ENCODE measurements around the gene BRWD1. TPM values are rescaled to one million over a fixed set of nuclear protein-coding genes. Genes with fewer than 3 reads are reported as not detected.

BRWD1 gene
- total RNA-seq, 1 experiment from 2014 or later, result 29.5 TPM

DNA sequence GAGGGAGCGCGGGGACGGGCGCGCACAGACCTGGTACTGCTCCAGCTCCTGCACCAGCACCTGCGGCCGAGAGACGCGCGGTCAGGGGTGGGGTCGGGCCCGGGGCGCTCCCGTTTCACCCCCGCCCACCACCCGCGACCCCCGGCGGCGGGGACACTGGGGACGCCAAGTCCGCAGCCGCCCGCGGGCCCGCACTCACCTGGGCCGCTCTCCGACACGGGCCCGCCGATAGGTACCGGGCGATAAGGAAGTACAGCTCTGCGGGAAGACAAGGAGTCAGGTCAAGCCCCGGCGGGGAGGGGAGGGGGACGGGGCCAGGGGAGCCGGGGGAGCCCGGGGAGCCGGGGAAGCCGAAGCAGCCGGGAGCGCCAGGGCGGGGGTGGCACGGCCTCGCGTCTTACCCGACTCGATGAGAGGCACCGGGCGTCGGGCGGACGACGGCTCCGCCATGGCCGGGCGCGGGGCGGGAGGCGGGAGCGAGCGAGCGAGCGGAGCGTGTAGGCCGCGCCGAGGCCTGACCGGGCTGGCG lies 326 bp downstream of the BRWD1 start:
- DNase-seq (ENCODE audit: low read depth, low spot score), result no peak
- in situ Hi-C loops (cut with HindIII; ENCODE audit: low pct_unique_long_range_greater_than_20kb, low sequenced_read_pairs), result no loop called here

DNA sequence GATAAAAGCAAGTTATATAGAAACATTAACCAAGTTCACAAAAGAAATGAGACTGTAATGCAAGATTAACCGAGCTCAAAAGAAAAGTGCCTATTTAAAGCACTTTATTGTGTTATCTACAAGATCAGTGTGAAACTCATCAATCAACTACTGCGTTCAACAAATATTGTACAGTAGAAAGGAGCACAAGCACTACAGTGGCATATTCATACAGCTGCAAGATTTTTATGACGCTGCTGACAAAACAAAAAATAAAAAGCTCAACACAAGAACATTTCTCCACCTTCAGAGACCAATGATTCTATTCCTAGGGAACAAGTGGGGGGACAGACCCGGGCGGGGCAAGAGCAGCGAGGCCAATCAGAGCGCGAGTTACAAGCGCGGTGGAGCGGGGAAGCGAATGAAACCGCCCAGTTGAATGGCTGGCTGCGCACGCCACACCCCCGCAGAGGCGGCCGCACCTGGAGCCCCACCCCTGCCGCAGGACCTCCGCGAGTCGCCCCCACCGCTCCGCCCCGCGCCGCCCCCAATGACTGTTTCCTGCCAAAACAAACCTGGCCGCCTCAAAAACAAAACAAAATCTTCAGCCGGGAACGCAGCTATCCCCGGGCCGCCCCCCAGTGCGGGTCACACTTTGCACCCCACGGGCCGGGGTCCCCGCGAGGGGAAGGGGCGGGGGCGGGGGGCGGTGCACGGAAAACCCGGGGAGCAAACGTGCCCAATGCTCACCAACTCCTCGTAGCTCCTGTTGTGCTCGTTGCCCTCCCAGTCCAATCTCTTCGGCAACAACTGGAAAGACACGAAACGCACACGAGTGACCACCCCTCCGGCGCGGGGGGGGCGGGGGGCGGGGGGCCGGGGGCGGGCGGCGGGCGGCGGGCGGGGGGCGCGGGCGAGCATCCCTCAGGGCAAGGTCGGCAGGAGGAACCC lies 1.1 kb downstream of the BRWD1 start:
- in situ Hi-C loops (cut with HindIII; ENCODE audit: low pct_unique_long_range_greater_than_20kb, low sequenced_read_pairs), result no loop called here

DNA sequence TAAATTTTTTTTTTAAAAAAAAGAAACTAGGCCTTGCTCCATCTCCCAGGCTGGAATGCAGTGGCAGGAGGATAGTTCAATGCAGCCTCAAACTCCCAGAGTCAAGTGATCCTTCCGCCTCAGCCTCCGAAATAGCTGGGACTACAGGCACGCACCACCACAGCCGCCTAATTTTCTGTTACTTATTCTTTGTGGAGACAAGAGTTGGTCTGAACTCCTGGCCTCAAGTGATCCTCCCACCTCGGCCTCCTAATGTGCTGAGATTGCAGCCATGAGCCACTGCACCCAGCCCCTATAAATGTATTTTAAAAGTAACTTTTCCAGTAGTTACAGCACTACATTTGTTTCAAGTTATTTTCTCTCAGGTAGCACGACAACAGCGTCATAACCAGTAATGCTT lies 2.3 kb downstream of the BRWD1 start:
- DNase-seq (ENCODE audit: low read depth, low spot score), result no peak
- in situ Hi-C loops (cut with HindIII; ENCODE audit: low pct_unique_long_range_greater_than_20kb, low sequenced_read_pairs), result no loop called here

More for the DNA sequence above, 1.1 kb downstream of the BRWD1 start:
- peak; percentile 86 for DNase-seq (ENCODE audit: low read depth, low spot score)

DNA sequence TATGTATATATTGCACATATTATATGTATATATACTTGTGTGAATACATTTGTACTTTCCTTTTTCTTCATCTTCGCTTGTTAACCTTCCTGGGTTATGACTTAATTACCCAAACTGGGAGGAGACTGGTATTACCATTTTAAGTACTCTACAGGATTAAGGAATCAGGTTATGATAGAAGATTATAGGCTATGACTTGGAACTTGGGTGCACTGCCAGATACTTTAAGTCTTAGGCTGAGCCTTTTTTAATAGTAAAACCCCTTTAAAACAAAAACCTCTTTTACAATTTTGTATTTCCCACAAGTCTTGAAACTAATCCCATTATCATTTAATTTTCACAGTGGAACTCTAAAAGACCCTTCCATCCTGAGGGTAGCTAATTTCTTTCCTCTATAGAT lies 6.0 kb downstream of the BRWD1 start:
- in situ Hi-C loops (cut with HindIII; ENCODE audit: low pct_unique_long_range_greater_than_20kb, low sequenced_read_pairs), result no loop called here
- no peak for DNase-seq (ENCODE audit: low read depth, low spot score)

DNA sequence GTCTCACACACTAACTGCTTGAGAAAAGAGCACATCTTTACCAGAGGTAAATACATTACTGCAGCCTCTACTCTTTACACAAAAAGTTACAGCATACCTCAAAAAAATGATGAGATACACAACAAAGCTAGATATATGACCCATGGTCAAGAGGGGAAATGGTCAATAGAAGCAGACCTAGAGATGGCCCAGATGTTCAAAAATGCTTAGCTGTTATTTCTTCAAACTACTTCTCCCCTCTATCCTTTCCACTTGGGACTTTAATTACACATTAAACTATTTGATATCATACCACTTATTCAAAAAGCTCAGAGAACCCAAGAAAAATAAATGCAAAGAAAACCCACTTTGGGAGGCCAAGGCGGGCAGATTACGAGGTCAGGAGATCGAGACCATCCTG lies 12.8 kb downstream of the BRWD1 start:
- no peak for DNase-seq (ENCODE audit: low read depth, low spot score)
- in situ Hi-C loops (cut with HindIII; ENCODE audit: low pct_unique_long_range_greater_than_20kb, low sequenced_read_pairs), result no loop called here

DNA sequence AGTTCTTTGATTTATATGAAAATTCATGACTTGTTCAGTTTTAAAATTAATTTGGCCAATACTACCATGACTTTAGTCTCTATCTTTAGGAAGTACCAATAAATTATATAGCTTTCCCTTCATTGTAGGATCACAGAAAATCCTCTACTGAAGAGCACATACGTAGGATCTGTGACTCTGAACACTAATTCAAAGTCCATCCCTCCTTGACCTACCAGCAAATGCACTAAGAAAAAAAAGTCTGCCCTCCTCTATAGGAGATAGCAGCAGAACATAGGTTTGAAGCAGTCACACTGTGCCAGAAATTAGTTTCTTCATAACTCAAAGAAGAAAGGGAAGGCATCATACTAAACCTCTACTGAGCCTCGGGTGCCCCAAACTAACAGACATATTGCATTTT lies 16.5 kb downstream of the BRWD1 start:
- in situ Hi-C loops (cut with HindIII; ENCODE audit: low pct_unique_long_range_greater_than_20kb, low sequenced_read_pairs), result no loop called here
- DNase-seq (ENCODE audit: low read depth, low spot score), result no peak

DNA sequence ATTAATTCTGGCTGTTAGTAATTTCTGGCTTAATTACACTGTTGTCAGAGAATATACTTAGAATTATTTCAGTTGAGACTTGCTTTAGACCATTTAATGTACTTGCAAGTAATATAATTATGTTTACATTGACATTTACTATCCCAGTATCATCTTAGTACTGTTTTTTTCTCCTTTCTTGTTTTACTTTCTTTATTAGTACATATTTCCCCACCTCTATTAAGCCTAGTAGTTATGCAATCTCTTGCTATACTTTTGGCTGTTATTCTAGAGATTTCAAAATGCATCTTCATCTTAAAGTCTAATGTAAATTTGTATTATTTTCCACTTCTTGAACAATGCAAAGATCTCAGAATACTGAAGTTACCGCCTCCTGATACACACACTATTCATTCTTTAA lies 24.4 kb downstream of the BRWD1 start:
- no peak for DNase-seq (ENCODE audit: low read depth, low spot score)
- in situ Hi-C loops (cut with HindIII; ENCODE audit: low pct_unique_long_range_greater_than_20kb, low sequenced_read_pairs), result no loop called here

DNA sequence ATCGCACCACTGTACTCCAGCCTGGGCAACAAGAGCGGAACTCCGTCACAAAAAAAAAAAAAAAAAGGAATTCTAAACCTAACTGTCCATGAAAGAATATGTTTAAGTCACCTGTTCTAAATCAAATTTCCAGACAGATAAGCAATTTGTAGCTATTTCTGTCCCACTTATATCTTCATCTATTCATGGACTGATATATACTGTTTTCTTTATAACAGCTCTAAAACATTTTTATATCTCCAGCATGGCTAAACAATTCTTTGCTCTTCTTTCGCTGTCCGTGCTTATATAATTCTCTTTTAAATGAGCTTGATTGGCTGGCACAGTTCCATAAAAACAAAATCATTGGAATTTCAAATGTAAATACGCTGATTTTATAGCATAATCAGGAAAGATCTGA lies 30.5 kb downstream of the BRWD1 start:
- no peak for DNase-seq (ENCODE audit: low read depth, low spot score)
- in situ Hi-C loops (cut with HindIII; ENCODE audit: low pct_unique_long_range_greater_than_20kb, low sequenced_read_pairs), result no loop called here

DNA sequence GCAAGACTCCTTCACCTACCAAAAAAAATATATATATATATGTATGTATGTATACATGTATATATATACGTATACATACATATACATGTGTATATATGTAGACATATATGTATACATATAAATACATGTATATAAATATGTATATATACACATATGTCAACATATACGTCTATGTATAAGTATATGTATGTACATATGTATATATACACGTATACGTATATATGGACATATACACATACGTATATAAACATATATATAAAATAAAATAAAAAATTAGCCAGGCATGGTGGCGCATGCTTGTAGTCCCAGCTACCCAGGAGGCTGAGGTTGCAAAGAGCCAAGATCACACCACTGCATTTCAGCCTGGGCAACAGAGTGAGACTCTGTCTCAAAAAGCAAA lies 31.6 kb downstream of the BRWD1 start:
- in situ Hi-C loops (cut with HindIII; ENCODE audit: low pct_unique_long_range_greater_than_20kb, low sequenced_read_pairs), result no loop called here
- no peak for DNase-seq (ENCODE audit: low read depth, low spot score)

DNA sequence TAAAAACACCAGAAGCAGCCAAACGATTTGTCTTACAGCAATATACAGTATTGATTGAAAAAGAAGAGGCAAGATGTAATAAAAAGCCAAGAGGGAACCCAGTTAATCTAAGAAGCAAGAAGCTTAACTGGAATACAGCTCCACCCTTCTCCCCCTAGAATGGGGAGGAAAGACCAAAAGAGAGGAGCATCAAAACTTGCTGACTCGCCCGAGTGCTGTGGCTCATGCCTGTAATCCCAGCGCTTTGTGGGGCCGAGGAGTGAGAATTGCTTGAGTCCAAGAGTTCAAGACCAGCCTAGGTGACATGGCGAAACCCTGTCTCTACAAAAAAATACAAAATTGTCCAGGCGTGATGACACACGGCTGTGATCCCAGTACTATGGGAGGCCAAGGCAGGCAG lies 32.2 kb downstream of the BRWD1 start:
- in situ Hi-C loops (cut with HindIII; ENCODE audit: low pct_unique_long_range_greater_than_20kb, low sequenced_read_pairs), result no loop called here
- DNase-seq (ENCODE audit: low read depth, low spot score), result no peak

DNA sequence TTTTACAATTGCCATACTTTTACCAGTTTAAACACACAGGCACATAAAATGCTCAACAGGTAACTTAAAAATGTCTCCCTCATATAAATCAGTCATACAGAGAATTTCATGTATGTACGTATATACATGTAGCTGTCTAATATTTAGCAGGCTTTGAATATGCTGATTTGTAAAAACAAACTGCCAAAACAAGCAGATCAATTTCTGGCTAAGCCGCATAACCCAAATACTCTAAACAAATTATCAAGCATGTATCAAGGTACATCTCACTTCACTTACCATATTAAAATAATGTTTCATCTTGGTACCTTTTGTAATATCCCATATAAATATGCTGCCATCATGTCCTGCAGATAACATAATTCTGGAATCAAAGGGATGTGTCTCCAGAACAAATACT lies 43.8 kb downstream of the BRWD1 start:
- DNase-seq (ENCODE audit: low read depth, low spot score), result no peak
- in situ Hi-C loops (cut with HindIII; ENCODE audit: low pct_unique_long_range_greater_than_20kb, low sequenced_read_pairs), result no loop called here

DNA sequence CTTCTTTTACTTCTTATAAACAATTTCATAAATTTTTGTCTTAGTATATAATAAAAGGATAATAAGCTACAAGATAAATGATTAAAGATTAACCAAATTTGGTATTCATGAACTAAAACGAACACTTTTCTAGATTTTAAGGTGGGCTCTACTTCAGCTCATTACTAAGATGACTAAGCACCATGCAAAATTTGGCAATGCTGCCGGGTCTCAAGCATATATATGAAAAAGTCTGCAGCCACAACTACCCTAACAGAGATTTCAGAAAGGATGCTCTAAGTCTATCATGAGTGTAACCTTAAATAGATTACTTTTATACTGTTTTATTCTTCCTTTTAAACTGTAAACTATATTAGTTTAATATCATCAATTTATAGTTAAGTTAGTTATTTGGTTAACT lies 47.8 kb downstream of the BRWD1 start:
- in situ Hi-C loops (cut with HindIII; ENCODE audit: low pct_unique_long_range_greater_than_20kb, low sequenced_read_pairs), result no loop called here
- no peak for DNase-seq (ENCODE audit: low read depth, low spot score)

DNA sequence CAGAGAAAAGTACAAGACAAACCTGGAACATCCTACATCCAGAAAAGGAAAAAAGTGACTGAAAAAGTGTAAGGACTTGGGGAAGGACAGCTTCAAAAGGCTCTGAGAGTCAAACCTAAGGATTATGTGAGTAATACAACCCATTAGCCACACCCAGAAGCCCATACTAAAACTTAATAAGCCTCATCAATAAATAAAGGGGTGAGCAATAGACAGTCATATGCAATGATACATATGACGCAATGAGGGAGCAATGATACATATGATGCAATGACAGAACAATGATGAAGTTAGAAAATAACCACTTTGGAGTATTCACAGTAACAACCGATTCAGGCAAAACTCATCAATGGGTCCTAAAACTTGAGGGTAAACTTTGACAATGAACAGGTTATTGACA lies 50.1 kb downstream of the BRWD1 start:
- in situ Hi-C loops (cut with HindIII; ENCODE audit: low pct_unique_long_range_greater_than_20kb, low sequenced_read_pairs), result no loop called here
- no peak for DNase-seq (ENCODE audit: low read depth, low spot score)

DNA sequence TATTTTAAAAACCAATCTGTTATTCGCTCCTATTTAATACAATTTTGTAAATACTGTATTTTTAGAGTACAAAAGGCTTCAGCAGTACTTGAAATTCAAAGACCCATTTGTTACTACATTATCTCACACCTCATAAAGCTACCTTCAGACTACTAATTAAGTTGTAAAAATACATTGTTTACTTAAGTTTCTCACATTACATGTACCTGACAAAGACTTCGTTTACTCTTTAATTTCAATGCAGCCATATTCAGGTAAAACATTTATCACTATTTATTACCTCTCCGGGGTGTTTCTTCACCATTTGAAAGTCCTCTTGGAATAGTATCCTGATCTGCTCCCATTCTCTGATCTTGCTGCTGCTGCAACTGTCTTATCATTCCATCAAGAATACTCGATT lies 55.2 kb downstream of the BRWD1 start:
- in situ Hi-C loops (cut with HindIII; ENCODE audit: low pct_unique_long_range_greater_than_20kb, low sequenced_read_pairs), result no loop called here
- DNase-seq (ENCODE audit: low read depth, low spot score), result no peak

DNA sequence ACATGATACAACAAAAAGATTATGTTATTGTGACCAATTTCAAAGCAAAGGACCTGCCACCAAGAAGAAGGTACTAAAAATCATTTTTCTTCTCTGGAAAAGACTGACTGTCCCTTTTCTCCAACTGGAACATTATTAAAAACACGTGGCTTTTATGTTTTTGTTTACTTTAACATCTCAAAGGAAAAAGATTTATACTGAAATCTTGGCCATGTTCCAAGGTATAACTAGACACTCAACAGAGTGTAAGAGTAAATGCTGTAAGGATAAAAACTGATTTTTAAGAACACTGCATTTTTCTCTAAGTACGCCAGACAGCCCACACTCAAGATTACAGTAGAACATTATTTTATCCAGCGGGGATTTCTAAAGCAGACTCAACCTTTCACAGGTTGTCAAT lies 62.1 kb downstream of the BRWD1 start:
- in situ Hi-C loops (cut with HindIII; ENCODE audit: low pct_unique_long_range_greater_than_20kb, low sequenced_read_pairs), result no loop called here
- DNase-seq (ENCODE audit: low read depth, low spot score), result no peak

DNA sequence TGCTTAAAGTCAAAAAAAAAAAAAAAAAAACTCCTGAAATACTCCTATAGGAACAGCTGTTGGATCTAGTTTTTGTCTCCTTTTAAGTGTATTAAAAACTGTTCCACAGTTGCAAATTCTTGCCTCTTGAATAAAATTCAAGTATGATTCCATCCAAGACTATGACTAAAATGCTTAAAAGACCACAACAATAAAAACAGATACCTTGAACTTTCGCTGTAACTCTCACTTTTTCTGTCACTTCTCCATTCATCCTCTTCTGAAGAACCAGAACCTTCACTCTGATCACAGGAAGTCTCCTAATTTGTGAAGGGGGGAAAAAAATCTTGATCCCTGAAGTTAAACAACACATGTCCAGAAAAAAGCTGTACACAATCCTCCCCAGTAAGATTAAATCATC lies 75.2 kb downstream of the BRWD1 start:
- in situ Hi-C loops (cut with HindIII; ENCODE audit: low pct_unique_long_range_greater_than_20kb, low sequenced_read_pairs), result no loop called here
- DNase-seq (ENCODE audit: low read depth, low spot score), result no peak

DNA sequence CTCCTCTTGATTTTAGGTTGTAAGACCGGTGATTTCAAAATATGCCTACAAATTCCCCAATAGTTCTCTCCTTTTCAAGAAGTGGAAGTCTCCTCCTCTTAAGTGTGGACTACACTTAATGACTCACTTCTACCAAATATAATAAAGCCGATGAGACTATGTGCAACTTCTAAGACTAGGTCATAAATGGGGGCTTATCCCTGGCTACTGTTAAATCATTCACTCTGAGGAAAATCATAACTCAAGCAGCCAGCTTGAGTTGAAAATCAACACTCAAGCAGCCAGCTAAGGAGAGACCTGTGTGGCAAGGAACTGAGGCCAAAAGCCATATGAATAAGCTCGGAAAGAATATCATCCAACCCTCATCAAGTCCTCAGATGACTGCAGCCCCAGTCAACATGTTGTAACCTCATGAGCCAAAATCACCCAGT lies 80.6 kb downstream of the BRWD1 start:
- in situ Hi-C loops (cut with HindIII; ENCODE audit: low pct_unique_long_range_greater_than_20kb, low sequenced_read_pairs), result no loop called here
- no peak for DNase-seq (ENCODE audit: low read depth, low spot score)

DNA sequence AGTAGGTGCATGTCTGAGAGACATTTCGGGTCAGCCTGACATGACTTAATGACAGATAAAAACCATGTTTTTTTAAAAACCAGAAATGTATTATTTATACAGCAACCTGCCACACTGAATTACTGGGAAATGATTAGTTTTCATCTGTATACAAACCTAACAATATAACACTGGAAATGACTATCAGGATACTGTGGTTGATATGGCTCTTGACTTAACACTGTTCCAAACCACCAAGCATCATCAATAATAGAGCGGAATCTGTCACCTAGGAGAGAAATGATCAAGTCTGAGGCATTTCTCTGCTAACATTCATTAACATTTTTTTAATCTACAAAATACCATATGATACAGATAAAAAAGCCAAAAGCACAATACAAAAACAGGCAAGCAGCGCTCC lies 88.5 kb downstream of the BRWD1 start:
- in situ Hi-C loops (cut with HindIII; ENCODE audit: low pct_unique_long_range_greater_than_20kb, low sequenced_read_pairs), result no loop called here
- DNase-seq (ENCODE audit: low read depth, low spot score), result no peak

DNA sequence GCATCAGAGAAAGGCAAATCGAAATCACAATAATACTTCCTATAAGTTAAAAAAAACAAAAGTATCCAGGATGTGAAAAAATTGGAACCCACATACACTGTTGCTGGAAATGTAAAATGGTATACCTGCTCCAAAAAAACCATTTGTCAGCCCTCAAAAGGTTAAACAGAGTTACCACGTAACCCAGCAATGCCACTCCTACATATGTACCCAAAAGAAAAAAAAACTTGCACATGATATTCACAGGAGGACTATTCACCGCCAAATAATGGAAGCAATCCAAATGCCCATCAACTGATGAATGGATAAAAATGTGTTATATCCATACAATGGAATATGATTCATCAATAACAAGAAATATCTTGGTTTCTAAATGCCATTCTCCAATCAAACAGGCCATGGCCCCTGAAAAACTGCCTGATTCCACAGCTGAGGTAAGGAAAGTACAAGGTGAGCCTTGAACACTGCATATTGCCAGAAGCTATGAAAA lies 91.4 kb downstream of the BRWD1 start:
- DNase-seq (ENCODE audit: low read depth, low spot score), result no peak
- in situ Hi-C loops (cut with HindIII; ENCODE audit: low pct_unique_long_range_greater_than_20kb, low sequenced_read_pairs), result no loop called here

Measured in SK-MEL-5 (cell line).